Stimulated activated CD4-positive, alpha-beta T cell treated with anti-CD3 and anti-CD28 coated beads, Interleukin-1b, Interleukin-23, amount 100 ng/mL, for 24 hours (primary cell): ENCODE measurements around the gene SAFB.

Experiments used
- DNase-seq, 4 experiments: peaks; one replicate each; pipeline ENCODE4 v3.0.0-alpha.2; 2020; ENCODE audit warnings: low read depth in 4 of 4, low spot score in 1 of 4

SAFB gene

DNA sequence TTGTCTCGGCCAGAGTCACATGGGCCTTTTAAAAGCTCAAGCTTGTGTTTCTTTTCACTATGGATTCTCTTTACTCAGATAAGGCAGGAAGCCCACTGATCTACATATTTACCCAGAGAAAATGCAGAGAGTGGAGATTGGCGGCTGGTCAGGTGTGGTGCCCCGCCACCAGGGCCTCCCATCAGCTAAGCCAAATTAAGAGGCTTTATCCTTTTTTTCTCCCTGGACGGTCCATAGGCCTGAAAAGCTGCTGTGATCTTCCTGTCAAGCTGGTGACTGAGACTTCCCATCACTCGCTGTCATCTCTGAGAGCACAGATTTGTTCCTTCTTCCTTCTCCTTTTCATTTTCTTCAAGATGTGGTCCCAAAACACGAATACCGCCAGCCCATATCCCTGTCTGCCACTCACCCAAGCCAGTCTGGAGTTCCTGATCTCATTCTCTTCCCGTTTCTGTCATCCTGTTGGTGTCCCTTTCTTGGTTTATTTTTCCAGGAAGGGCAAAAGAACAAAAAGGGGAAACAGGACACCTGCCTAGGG lies 1.9 kb downstream of the SAFB start:
- no peak for DNase-seq

DNA sequence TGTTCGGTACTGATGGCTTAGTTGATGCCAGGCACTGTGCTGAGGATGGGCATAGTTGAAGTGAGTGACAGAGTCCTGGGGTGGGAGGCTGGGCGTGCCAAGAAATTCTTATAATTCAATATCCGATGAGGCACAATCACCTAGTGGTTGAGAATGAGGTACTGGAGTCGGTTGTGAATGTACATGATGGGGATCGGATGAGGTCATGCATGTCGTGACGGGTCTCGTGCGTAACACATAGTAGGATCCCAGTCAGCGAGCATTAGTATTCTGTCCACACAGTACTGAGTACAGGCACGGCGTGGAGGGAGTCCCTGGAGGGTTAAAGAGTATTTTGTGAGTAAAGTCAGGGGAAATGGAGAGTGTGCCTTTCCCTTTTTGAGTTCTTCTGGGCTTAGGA lies 2.8 kb downstream of the SAFB start:
- no peak for DNase-seq

DNA sequence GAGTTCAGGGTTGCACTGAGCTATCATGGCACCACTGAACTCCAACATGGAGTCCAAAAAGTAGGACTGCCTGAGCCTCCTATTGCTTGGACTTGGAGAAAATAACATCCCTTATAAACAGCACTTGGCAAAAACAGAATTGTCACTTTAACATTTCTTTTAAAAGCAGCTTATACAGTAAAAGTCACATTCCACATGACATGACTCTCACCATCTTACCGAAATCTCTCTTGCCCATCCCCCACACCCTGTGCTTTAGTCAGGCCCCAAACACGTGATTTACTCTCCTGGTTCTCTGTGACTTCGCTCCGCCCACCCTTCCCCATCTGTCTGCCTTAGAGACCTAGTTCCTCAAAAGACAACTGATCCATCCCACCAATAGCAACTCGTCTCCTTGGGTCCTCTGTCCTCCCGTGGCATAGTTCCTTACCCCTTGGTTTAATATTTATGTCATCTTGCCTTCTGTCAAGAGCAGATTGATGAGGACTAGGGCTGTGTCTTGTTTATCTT lies 4.6 kb downstream of the SAFB start:
- DNase-seq: no peak

DNA sequence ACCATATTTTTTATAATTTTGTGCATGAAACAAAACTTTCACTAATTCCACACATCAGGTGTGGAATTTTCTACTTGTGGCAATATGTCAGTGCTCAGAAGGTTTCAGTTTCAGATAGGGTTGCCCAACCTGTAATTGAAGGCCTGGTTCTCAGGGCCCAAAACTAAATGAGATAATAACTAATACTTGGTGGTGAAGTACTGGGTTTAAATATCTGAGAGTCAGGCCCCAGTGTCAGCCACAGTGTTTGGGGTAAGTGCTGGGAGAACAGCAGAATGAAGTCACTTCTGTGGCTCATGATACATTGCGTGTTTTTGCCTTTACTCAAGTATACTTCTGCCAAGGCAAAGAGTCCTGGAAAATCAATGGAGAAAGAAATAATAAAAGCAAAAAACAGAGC lies 5.6 kb downstream of the SAFB start:
- DNase-seq: no peak

DNA sequence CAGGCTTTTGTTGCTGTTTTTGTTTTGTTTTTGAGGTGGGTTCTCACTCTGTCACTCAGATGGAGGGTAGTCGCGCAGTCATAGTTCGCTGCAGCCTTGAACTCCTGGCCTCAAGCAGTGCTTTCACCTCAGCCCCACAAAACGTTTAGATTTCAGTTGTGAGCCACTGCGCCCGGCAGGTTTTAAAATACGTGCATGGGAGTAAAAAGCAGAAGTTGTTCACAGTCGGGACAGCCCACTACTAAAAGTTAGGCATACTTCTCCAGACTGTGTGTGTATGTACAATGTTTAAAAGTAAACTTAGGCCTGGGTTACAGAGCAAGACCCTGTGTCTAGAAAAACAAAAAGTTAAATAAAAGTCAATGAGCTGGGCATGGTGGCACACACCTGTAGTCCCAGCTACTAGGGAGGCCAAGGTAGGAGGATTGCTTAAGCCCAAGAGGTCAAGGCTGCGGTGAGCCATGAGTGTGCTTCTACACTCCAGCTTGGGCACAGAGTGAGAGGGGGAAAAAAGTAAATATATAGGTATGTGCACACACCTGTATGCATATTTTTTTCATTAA lies 6.1 kb downstream of the SAFB start:
- DNase-seq: no peak

DNA sequence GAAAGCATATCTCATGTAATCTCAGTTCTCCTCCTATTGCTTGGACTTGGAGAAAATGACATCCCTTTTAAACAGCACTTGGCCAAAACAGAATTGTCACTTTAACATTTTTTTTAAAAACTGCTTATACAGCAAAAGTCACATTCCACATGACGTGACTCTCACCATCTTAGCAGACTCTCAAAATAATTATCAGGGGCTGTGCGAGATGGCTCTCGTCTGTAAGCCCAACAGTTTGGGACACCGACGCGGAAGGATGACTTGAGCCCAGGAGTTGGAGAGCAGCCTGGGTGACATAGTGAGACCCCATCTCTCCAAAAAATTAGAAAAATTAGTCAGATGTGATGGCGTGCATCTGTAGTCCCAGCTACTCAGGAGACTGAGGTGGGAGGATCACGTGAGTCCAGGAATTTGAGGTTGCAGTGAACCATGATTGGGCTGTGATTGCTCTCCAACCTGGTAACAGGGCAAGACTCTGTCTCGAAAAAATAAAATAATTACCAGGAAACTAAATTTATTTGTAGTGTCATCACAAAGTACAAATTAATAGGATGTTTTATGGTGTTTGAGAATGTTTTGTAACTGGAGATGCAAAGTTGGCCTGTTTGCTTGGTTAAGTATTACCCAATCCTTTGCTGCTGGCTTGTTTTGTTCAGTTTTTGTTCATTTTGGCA lies 8.8 kb downstream of the SAFB start:
- DNase-seq: no peak

DNA sequence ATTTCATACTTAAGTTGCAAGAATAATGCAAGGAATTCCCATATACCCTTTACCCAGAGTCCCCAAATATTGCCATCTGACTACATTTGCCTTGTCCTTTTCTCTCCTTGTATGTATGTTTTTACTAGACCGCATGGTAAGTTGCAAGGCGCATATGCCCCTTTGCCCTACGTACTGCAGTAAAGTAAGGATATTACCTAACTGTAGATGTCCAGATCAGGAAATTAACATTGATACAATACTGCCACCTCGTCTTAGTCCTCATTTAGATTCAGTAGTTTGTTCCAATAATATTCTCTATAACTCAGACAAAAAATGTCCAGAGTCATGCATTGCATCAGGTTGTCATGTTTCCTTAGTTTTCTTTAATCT lies 9.3 kb downstream of the SAFB start:
- DNase-seq: no peak

DNA sequence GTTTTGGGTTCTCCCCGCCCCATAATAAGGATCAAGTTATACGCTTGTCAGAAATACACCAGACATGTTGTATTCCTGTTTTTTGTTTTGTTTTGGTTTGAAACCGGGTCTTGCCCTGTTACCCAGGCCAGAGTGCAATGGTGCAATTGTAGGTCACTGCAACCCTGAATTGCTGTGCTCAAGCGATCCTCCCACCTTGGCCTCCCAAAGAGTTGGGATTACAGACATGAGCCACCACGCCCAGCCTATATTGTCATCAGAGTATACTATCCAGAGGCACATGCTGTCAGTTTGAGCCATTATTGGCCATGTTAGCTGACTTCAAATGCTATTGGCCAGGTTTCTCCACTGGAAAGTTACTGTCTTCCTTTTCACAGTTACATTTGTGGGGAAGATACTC lies 9.8 kb downstream of the SAFB start:
- no peak for DNase-seq

DNA sequence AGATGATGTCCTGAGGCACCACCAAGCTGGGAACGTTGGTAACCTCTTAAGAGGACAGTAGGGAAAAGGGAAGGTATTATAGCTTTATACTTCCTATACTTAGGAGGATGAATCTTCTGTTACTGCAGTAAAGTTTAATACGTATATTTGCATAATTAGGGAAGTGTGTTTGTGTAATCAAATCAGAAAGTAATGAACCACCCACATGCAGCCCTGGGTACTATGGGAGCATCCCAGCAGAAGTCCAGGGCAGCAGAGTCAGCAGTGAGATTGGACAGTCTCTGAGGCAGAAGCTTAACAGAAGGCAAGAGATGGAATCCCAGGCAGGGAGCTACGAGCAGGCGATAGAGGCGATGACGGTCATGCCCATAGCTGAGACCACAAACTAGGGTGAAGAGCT lies 12.5 kb downstream of the SAFB start:
- DNase-seq: no peak

DNA sequence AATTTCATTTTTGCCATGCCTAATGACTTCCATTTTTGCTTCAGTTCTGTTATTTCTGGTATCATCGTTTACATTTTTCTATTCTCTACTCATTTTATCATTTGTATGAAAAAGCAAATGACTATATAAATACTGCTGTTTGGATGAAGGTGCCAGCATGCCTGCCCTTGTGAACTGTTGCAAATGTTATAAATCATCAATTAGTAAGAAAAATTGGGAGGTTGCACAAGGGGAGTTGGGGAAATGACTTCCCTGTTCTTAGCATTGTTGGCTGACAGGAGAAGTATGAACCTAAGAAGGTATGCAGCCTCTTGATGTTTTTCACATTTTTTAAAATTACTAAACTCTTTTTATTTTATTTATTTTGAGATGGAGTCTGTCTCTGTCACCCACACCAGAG lies 15.1 kb downstream of the SAFB start:
- no peak for DNase-seq

DNA sequence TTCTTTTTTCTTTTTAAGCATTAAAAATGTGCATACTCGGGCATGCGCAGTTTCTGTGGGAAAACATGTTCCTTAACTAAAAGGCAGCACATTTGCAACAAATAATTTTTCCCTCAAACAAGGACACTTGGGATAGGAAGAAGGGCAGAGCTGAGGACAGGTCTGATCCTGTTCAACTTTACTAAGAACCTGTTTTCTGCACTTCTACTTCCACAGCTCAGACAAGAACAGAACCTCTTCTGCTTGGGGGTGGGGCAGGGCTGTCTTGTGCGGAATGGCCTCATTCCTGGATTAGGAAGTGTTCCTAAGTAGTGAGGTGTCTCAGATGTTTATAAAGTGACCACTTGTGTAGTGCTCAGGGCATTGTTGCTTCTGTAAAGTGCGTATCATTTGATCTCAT lies 18.3 kb downstream of the SAFB start:
- no peak for DNase-seq

DNA sequence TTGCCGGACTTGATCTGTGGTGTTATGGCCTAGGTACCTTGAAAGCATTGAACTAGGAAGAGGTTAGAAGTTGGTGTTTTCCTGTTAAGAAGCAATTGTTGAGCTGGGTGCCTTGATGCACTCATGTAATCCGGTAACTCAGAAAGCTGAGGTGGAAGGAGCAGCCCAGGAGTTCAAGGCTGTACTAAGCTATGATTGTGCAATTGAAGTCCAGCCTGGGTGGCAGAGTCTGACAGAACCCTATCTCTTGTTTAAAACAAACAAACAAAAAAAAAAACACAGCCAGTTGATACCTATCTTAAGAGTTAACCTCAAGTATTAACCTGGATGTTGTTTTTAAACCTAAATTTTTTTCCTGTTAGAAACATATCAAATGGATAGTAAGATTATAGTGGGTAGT lies 19.3 kb downstream of the SAFB start:
- no peak for DNase-seq

DNA sequence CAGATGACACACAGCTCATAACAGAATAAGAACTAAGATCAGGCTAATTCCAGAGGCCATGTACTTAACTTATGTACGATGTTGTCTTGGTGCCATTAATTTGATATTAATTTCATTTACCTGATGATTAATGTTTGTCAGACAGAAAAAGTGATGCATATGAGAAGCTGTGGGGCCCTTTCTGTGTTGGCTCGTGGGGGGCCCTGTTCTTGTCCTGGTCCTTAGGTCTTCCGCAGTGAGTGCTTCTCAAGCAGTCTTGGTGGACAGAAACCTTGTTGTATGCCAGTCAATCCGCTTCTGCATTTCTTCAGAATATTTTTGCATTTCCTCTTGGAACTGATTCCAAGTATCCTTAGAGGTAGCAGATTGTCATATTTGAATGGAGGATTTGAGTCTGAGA lies 20.2 kb downstream of the SAFB start:
- DNase-seq: no peak

DNA sequence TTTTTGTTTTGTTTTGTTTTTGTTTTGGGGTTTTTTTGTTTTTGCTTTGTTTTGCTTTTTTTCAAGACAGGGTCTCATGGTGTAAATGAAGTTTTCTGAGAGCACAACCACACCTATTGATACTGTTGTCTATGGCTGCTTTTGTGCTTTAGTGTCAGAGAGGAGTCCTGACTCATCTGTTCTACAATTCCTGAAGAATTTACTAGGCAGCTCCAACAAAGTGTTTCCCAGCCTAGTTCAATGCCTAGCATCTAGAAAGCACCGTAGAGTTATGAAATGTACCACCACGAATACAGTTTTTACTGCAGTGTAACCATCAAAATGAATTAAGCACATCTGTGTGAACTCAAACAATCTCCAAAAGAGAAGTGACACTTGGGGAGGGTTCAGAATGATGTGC lies 21.2 kb downstream of the SAFB start:
- DNase-seq: no peak

DNA sequence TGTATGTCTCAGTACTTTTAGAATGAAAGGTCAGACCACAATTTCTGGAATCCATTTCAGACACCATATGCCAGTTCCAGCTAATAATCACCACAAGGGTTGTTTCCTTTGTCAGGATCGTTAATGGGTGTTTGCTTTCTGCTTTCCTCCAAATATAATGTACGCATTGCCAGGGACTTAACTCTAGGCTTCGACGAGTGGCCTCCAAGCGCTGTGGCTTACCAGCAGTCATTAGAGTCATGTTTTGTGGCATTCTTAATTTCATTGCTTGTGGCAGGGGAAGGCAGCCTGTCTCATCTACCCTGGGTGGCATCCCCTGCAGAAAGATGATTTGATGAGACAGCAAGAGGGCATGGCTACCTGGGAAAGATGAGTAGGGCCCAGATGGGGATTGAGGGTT lies 22.5 kb downstream of the SAFB start:
- DNase-seq: no peak

DNA sequence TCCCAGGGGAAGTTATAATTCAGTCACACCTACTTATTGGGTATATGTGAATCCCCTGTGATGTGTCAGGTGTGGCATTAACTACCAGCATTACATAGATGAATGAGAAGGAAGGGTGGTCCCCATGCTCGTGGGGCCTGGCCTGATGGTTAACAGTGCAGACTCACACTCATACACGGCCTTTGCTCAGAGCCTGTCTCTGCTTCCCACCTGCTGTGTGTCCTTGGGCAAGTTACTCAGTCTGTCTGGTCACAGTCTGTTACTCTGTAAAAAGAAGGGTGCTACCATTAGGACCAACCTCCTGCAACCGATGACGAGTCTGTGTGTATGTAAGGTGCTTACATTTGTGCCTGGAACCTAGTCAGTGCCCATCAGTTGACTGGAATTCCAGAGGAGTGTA lies 23.8 kb downstream of the SAFB start:
- DNase-seq: no peak

DNA sequence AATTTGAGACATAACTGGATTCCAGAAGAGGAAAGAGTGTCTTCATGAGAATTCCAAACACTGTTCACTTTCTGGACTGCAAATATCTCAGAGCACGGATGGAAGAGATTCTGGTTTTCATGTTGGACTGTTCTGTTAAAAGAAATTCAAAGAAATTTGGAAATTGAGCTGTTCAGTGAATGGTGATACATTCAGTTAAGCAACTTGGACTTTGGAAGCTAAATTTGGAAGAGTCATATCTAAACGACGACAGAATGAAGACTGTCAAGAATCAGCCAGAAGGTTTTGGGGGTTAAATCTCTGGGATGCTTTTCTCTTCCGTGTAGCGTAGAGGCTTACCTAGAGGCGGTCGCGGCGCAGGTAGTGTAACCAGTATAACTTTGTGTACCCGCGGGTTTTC lies 25.6 kb downstream of the SAFB start:
- DNase-seq: no peak

DNA sequence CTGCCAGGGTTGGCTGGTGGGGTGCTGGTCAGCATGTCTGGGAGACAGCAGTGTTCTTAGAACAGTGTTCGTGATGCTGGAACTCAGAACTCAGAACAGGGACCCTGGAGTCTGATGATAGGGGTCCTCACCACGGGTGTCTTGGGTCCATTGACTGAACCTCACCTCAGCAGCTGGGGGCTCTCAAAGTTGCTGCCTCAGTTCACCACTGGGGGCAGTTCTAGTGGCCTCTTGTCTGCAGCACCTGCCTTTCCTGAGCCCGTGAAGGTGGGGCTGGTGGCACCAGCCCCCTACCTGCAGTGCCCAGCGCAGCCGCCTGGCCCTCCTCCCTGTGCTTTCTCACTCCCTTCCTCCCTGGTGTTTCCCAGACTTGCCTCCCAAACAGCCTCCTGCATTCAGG lies 28.5 kb downstream of the SAFB start:
- no peak for DNase-seq

DNA sequence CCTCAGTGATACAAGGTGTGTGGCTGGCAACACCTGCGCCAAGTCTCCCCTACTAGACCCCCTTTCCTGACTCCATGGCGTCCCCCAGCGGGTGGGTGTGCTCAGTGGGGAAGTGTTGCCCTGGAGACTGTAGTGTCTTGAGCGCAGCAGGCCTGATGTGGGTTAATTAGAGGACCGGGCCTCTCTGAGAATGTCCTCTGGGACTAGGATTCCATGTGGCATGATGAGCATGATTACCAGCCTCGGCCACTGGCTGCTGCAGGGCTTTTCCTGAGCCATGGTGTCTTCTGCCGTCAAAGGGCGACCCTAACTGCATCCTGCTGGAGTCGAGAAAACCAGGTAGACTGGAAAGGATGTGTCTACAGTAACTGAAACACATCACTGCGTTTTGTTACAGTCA lies 29.4 kb downstream of the SAFB start:
- DNase-seq: no peak

DNA sequence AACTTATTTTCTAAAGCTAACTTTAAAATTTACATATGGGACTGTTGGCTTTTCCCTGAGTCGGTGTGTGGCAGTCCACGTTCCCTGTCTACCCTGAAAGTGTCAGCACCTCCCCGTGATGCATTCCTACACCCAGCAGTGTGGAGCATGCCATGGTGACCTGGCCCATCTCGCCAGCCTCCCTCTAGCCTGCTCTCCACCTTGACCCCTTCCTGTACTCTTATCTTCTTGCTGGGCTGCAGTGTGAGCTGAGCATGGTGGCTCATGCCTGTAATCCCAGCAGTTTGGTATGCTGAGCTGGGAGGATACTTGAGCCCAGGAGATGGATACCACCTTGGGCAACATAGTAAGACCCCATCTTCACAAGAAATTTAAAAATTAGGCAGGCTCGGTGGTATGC lies 32.0 kb downstream of the SAFB start:
- no peak for DNase-seq

DNA sequence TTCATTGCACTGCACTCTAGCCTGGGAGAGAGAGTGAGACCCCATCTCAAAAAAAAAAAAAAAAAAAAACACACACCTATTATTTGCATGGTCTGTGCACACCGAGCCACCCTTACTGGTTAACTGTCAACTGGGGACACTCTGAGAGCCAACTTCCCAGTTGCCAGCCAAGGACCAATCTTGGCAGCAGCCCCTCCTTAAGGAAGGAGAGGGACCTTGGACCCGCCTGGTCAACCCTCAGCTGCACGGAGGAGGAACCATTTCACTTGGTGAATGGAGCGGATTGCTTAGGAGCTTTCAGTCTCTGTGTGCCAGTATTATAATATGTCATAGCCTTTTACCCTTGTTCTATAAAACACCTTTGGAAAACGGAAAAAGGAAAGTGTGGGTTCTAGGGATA lies 32.5 kb downstream of the SAFB start:
- DNase-seq: no peak

DNA sequence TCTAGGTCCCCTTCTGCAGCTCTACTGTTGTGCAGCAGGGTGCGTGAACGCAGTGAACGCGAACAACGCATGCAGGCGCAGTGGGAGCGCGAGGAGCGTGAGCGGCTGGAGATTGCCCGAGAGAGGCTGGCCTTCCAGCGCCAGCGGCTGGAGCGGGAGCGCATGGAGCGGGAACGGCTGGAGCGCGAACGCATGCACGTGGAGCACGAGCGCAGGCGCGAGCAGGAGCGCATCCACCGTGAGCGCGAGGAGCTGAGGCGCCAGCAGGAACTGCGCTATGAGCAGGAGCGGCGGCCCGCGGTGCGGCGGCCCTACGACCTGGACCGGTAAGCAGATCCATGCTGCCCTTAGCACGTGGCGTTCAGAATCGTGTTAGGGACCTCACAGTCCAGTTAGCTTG lies 38.6 kb downstream of the SAFB start:
- no peak for DNase-seq

DNA sequence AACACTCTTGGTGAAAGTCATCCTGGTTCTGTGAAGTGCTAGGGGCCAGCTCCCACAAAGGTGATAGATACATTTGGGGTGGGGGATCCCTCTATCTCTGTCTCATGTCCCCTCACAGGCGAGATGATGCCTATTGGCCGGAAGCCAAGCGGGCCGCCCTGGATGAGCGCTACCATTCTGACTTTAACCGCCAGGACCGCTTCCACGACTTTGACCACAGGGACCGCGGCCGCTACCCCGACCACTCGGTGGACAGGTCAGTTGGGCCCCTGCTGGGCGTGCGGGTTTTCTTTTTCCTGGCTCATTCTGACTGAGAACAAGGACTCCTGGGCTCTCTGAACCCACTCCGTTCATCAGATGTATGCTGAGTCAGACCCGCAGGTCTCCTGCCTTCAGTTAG lies 41.0 kb downstream of the SAFB start:
- no peak for DNase-seq
